HG03571 (cell line): Measurements from ENCODE around the gene KLK3.
"Not testable (repeated sequence)": the region's sequence is repeated elsewhere in the genome, so short reads cannot be mapped to it uniquely, and the experiment has no call there.

ENCODE experiments used
- ATAC-seq: cut with Tn5 transposase; IDR thresholded peaks from one replicate; pipeline ENCODE4 v1.9.1; 2021; ENCODE audit not compliant: unreplicated experiment

KLK3 gene

DNA sequence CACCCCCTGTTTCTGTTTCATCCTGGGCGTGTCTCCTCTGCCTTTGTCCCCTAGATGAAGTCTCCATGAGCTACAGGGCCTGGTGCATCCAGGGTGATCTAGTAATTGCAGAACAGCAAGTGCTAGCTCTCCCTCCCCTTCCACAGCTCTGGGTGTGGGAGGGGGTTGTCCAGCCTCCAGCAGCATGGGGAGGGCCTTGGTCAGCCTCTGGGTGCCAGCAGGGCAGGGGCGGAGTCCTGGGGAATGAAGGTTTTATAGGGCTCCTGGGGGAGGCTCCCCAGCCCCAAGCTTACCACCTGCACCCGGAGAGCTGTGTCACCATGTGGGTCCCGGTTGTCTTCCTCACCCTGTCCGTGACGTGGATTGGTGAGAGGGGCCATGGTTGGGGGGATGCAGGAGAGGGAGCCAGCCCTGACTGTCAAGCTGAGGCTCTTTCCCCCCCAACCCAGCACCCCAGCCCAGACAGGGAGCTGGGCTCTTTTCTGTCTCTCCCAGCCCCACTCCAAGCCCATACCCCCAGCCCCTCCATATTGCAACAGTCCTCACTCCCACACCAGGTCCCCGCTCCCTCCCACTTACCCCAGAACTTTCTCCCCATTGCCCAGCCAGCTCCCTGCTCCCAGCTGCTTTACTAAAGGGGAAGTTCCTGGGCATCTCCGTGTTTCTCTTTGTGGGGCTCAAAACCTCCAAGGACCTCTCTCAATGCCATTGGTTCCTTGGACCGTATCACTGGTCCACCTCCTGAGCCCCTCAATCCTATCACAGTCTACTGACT, at the start of gene KLK3:
Gene KLK3, plus strand, starts transcription at position 280 of the 775 bp plus-strand sequence. Its CDS starts 41 bp downstream, at position 321.
- ATAC-seq, result no peak

DNA sequence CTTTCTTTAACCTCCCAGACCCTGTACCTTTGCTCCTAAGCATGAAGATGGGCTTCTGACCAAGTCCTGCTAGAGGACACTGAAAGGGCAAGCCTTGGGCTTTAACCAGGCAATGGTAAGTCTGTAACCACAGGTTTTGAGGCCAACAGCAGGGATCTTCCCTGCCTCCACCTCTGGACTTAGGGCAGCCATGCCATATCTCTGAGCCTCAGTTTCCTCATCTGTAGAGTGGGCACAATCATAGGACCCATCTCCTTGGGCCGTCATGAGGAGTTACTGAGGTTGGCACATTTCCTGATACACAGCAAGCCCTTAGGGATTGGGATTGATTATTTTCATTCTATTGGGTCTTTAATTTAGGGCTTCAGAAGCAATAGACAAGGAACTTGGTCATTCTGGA, 45.9 kb upstream of the KLK3 start:
- no peak for ATAC-seq

- ATAC-seq, result not testable (repeated sequence)
Measured at GRCh38 chr19:50811622-50812238, 43.0 kb upstream of the KLK3 start.

GRCh38 chr19:50812474-50812873, 42.2 kb upstream of the KLK3 start:
- no peak for ATAC-seq

GRCh38 chr19:50814883-50815282, 39.8 kb upstream of the KLK3 start:
- no peak for ATAC-seq

DNA sequence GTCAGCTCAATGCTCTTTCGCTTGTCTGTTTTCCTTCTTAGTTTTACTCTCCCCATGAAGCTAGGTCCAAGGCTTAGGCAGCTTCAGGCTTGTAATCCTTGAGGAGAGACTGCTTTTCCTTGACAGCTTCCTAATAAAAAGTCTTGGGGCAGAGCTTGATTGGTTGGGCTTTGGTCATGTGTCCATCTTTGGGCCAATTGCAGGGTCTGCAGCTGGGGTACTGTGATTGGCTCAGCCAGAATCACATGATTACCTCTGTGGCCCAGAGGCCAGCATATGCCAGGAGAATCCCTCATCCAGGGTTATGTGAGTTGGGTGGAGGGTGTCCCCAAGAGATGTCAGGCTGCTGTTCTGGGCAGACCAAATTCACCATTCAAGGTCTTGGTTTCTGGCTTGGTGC, 39.3 kb upstream of the KLK3 start:
- no peak for ATAC-seq

DNA sequence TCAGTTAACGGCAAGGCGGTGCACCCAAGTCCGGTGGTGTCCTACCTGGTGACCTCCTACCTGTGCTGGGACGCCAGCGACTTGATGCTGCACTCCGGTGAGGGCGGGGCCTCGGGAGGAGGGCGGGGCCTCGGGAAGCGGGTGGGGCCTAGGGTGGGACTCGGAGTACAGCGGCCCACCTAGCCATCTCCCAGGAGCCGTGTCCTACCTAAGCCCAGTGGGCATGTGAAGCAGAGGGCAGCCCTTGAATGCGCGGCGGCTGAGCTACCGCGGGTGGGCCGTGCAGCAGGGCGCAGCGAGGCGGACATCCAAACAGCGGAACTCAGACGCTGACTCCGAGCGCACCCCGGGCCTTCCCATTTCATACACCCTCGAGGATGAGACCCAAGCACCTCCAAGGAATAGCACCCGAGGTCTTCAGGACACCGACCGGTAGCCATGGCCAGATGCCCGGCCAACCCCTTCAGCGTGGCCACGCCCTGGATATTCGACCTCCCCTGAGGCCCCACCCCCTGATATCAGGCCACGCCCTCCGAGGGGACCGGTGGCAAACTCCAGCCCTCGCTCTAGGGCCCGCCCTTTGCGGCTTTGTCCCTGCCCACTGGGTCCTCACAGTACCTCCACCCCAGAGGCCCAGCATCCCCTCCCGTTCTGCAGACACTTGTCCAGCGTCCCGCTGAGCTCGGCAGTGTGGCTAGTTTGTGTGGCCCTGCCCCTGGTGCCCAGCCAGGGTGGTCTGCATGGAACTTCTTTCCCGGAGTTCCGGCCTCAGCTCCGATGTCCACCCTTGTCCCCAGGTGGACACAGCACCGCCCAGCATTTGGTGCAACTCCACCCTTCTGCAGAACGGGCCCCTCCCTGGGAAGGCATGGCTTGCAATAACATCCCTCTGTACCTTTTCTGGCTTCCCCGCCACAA, 36.5 kb upstream of the KLK3 start:
- peak; percentile 56 for ATAC-seq

GRCh38 chr19:50818859-50819472, 35.7 kb upstream of the KLK3 start:
- ATAC-seq, result no peak

DNA sequence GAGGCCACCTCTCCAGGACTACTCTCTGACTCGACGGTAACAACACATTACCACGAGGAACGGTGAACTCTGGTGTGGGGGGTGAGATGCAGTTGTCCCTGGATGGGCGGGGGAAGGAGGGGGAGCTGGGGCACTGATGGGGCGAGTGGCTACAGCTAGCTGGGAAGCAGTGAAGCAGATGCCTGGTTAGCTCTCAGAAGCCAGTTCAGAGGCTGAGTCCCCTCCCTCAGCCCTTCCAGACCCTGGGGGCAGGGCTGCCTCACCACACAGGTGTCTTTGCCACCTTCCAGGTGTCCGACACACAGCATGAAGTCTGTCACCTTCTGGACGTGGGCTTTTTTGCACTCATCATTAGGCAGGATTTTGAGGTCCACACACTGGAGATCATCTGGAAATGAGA, 35.1 kb upstream of the KLK3 start:
- ATAC-seq, result no peak

GRCh38 chr19:50820086-50820485, 34.6 kb upstream of the KLK3 start:
- ATAC-seq, result no peak

DNA sequence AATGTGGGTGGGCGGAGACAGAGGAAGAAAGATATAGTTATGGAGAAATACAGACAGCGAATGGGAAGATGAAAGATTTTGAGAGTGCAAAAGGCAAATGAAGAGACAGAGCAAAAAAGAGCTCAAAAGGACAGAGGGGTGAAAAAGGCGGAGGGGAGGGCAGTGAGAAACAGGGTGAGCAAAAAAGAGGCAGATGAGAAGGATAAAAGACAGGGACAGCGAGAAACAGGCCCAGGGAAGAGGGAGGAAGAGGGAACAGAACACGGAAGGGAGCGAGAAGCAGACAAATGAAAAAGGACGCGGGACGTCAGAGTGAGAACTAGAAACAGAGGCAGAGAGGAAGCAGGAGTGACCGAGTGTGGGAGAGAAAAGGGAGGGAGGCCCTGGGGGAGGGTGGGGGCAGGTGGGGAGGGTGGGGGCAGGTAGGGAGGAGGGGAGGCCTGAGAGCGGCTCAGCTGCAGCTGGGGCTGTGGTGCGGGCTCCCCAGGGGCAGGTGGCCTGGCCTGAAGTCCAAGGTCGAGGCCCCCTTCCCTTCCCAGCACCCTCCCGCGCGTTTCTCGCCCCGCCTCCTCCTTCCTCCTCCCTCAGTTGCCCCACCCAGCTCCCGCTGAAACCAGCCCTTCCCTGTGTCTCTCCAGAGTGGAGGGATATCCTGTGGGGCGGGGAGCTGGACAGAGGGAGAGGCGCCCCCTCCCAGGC, 34.0 kb upstream of the KLK3 start:
- ATAC-seq, result no peak

DNA sequence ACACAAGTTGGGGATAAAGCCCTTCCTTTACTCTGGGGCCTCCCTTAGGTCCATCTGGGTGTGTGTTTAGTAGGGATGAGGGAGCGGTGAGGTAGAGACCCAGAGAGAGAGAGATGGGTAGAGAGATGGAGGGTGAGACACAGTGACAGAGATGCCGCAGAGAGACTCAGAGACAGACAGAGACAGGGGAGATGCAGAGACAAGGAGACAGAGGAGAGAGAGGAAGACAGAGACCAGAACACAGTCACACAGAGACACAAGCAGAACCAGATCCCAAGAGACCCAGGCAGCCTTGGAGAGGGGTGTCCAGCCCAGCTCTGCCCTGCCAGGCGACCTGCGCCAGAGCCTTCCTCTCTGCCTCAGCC, 33.5 kb upstream of the KLK3 start:
- no peak for ATAC-seq

- no peak for ATAC-seq
Measured at GRCh38 chr19:50821622-50822021, 33.1 kb upstream of the KLK3 start.

GRCh38 chr19:50822661-50823208, 32.0 kb upstream of the KLK3 start:
- ATAC-seq, result no peak

DNA sequence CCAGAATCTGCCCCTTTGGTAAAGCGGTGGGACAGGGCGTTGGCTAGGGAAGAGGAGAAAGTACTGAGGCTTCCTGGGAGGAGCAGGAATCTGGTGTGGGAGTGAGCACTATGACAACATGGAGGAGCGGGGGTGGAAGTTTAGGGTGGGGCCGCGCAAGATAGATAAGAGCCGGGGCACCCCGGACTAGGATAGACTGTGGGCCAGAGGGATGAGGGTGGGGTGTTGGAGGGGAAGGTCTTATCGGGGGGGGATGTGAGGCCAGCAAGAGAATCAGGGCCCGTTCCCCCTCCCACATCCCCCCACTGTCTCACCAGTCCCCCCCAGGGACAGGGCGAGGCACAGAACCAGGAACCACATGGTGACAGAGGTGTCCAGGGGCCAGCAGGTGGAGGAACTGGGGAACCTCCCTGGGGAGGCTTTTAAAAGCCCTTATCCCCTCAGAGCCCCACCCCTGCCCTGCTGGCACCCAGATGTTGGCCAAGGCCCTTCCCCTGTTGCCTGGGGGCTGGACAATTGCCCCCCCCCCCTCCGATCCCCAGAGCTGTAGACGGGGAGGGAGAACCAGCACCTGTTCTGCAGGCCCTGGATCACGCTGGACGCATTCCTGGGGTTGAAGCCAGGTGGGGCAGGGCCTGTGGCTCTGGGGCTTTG, 31.2 kb upstream of the KLK3 start, which contains the start of gene KLK1:
Gene KLK1, minus strand, starts transcription at position 399 of the 654 bp plus-strand sequence. Its CDS starts 39 bp downstream, at position 360.
- no peak for ATAC-seq

DNA sequence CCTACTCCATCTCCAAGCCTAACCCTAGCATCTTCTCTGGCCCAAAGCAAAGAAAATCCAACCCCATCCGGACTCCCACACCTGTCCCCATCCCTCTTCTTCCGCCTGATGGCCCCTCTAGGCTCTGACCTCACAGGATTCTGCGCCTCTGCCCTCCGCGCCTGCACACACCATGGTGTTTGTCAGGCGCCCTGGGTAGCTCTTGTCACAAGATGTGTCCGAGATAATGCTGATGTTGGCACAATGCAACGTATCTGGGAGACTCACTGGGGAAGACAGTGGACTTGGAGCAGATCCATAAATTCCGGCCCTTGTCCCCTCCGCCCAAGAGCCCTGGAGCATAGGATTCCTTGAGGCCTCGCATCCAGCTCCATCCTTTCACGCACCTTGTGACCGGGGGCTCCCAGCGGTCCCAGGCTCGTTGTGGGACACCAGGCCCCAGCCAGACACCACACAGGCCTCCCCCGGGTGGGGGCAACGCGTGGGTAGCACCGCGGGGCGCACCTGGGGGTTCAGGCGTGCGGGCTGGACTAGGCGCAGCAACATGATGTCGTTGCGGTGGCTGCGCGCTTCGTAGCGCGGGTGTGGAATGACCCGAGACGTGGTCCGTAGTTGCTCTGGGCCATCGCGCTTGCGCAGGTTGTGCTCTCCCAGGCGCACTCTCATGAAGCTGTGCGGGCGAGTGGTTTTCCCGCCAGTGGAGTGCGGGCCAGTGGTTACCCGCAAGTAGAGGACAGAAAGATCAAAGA, 28.0 kb upstream of the KLK3 start:
- ATAC-seq, result no peak

DNA sequence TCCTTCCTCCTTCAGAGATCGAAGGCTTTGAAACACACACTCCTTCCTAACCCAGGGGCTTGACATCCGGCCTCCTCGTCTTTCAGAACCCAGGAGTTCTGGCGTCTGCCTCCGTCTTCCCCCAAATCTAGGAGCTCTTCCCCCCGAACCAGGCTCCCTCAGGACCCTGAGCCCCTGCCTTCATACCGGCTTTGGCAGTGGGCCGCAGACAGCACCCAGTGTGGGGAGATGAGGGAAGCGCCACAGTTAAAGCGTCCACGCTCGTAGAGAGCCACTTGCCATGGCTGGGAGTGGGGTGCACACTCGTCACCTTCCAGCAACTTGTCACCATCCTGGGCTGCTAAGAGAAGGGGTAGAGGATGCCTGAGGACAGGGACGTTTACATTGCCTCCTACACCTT, 27.2 kb upstream of the KLK3 start:
- ATAC-seq, result no peak

DNA sequence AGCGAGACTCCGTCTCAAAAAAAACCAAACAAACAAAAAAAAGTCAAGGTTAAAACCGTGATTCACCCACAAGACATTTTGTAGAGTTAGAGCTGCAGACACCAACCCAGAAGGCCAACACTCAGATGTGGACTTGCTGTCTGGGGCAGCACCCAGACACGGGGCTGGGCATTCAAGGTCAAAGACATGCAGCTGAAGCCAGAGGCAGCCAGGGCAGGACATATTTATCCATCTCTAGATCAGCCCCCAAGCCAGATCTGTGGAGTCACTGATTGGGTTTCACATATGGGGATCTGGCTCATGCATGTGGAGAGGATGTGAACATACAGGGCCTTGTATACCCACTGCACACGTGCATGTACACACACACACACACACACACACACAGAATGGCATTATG, 24.9 kb upstream of the KLK3 start:
- ATAC-seq, result no peak
